ENCODE measurements around the gene TCF21. TPM values are rescaled to one million over a fixed set of nuclear protein-coding genes. Genes with fewer than 3 reads are reported as not detected.
A peak's percentile ranks its signal among the peaks of the same experiment; 100 is the strongest.

TCF21 gene
- total and polyA plus RNA-seq, 2 experiments from 2014 or later = 0.17 to 0.19 TPM

GRCh38 chr6:133877116-133877515 is 11.8 kb upstream of the TCF21 start:
- Mint-ChIP-seq H3K4me3 (no peak overlapping the region), H3K27ac (no peak overlapping the region), H3K4me1 (peaks cover 9% of the 10 kb centered on the region), H3K27me3 (ENCODE audit: insufficient read depth, low read depth, poor library complexity) (peaks cover 1% of the 10 kb centered on the region), H3K36me3 (ENCODE audit: low read depth) (no peaks in the 10 kb centered on the region), H3K9me3 (no peaks in the 10 kb centered on the region)
- ATAC-seq (no peak), DNase-seq (ENCODE audit: low spot score) (no peak)
- no peak for TF ChIP-seq EZH2phosphoT487 (IDR thresholded peaks at IDR 0.05; ENCODE audit: unreplicated experiment)
- no peak for TF ChIP-seq NANOG (IDR thresholded peaks at IDR 0.05; ENCODE audit: borderline replicate concordance)
- TF ChIP-seq REST (IDR thresholded peaks at IDR 0.05; ENCODE audit: unreplicated experiment) = no peak
- no peak for TF ChIP-seq POLR2AphosphoS5 (IDR thresholded peaks at IDR 0.05; ENCODE audit: low read depth)
- no peak for TF ChIP-seq EZH2 (IDR thresholded peaks at IDR 0.05; ENCODE audit: low read depth, unreplicated experiment)
- no peak for TF ChIP-seq CTCF (conservative IDR thresholded peaks at IDR 0.05; ENCODE audit: low read depth in 2 of 2)
- no peak for TF ChIP-seq CREB1 (CRISPR knock-in tag; IDR thresholded peaks at IDR 0.05; ENCODE audit: low read depth)
- no peak for TF ChIP-seq ZNF462 (CRISPR knock-in tag; IDR thresholded peaks at IDR 0.05)
- TF ChIP-seq STAT1 (IDR thresholded peaks at IDR 0.05; ENCODE audit: unreplicated experiment) = no peak
- TF ChIP-seq ZNF331 (CRISPR knock-in tag; IDR thresholded peaks at IDR 0.05; ENCODE audit: low read depth) = no peak
- no peak for TF ChIP-seq ETS1 (IDR thresholded peaks at IDR 0.05)
- no peak for TF ChIP-seq ZNF114 (CRISPR knock-in tag; IDR thresholded peaks at IDR 0.05)
- no peak for TF ChIP-seq JUNB (IDR thresholded peaks at IDR 0.05; ENCODE audit: unreplicated experiment)
- H3K4me3 ChIP-seq = no peak overlapping the region
- no peaks in the 10 kb centered on the region for H3K79me2 ChIP-seq (replicated peaks; ENCODE audit: insufficient read depth)
- H2AFZ ChIP-seq = peak overlapping the region; percentile 4; the same call in 1 of the 2 replicates
- H3F3A ChIP-seq (replicated peaks; ENCODE audit: low read depth) = no peaks in the 10 kb centered on the region
- no peak overlapping the region for H3K4me2 ChIP-seq
- no peaks in the 10 kb centered on the region for H3K9me2 ChIP-seq (ENCODE audit: insufficient read depth)
- no peaks in the 10 kb centered on the region for H3K4me1 ChIP-seq (ENCODE audit: insufficient read depth)
- no peaks in the 10 kb centered on the region for H3K36me3 ChIP-seq (ENCODE audit: insufficient read depth)
- no peaks in the 10 kb centered on the region for H4K20me1 ChIP-seq (replicated peaks; ENCODE audit: insufficient read depth)
- no peak overlapping the region for H3K27ac ChIP-seq (ENCODE audit: low read depth)
- H3K27me3 ChIP-seq (ENCODE audit: insufficient read depth) = no peaks in the 10 kb centered on the region

Data from GM23338 (cell line).